ENCODE measurements around the gene KSR2. TPM values are rescaled to one million over a fixed set of nuclear protein-coding genes. Genes with fewer than 3 reads are reported as not detected.

Gene KSR2
- total RNA-seq, 1 donor, result under 0.01 TPM

DNA sequence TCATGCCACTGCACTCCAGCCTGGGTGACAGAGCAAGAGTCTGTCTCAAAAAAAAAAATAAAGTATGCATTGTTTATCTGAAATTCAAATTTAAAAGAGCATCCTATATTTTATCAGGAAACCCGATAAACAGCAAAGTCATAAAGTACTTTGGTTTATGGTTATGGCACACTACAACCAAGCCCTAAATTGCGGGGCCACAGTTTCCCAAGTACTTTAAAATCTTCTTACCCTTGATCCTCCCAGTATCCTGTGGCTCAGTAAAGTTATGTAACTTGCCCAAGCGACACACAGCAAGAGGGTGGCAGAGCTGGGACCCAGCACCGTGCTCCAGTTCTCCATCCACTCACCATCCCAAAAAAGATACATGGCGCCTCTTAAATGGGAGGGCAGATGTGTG, 35.2 kb downstream of the KSR2 start:
- H3K4me3 ChIP-seq (ENCODE audit: low read depth, low read length), result no peak overlapping the region
- TF ChIP-seq CTCF (IDR thresholded peaks at IDR 0.05; ENCODE audit: insufficient read depth, low read length), result no peak
- DNase-seq (ENCODE audit: low read depth), result no peak

- no peak for TF ChIP-seq CTCF (IDR thresholded peaks at IDR 0.05; ENCODE audit: insufficient read depth, low read length)
- H3K4me3 ChIP-seq (ENCODE audit: low read depth, low read length), result no peak overlapping the region
- DNase-seq (ENCODE audit: low read depth), result no peak
Measured at GRCh38 chr12:117926391-117926899, 42.3 kb downstream of the KSR2 start.

DNA sequence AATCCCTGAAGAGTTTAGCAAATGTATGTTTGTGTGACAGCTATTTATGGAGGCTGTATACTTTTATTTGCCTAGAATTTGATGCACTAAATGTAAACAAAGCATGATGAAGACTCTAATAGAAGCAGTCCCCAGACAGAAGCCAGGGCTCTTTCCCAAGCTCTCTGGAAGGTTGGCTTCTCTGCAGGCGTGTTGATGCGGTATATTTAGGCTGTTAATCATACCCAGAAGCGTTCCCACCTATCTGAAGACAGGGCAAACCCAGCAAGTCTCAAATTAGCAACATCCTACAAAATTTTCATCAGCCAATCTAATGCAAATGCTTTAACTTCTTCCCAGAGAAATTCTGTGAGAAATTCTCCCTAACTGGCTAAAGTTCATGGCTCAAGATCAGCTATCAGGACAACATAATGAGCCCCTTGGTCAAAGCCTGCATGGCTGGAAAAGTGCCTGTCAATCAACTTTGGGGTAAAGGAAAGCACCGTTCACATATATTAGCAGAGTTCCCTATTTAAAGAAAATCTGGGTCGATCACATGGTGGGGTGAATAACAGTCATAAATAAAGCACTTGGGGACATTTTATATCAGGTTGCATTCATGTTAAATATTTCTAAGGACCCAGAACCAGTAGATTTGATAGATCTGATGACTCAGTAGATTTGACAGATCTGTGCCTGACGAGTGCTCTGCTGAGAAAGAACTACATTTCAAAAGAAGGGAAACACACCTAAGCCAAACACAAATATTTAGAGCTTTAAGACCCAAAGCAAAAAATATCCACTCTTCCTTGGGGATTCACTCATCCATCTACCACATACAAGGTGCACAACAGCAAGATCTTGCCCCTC, 46.6 kb downstream of the KSR2 start:
- no peak for TF ChIP-seq CTCF (IDR thresholded peaks at IDR 0.05; ENCODE audit: insufficient read depth, low read length)
- no peak overlapping the region for H3K4me3 ChIP-seq (ENCODE audit: low read depth, low read length)
- DNase-seq (ENCODE audit: low read depth), result no peak

DNA sequence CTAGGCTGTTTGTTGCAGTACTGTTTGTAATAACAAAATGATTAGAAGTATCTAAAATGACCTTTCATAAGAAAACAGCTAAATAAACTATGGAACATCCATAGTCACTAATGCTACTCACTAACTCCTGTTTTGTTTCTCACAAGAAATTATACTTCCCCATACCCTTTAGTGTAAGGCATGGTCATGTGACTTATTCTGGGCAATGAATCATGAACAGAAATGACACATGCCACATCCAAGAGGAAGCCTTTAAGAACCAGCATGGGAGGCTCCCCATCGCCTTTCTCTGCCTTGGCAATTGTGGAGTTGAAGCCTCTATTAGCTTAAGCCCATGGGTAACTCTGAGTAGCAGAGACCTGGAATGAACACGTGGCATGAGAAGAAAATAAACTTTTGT, 49.3 kb downstream of the KSR2 start:
- DNase-seq (ENCODE audit: low read depth), result no peak
- no peak overlapping the region for H3K4me3 ChIP-seq (ENCODE audit: low read depth, low read length)
- no peak for TF ChIP-seq CTCF (IDR thresholded peaks at IDR 0.05; ENCODE audit: insufficient read depth, low read length)

- DNase-seq (ENCODE audit: low read depth), result no peak
- H3K4me3 ChIP-seq (ENCODE audit: low read depth, low read length), result no peak overlapping the region
- TF ChIP-seq CTCF (IDR thresholded peaks at IDR 0.05; ENCODE audit: insufficient read depth, low read length), result no peak
Measured at GRCh38 chr12:117914686-117915085, 54.1 kb downstream of the KSR2 start.

DNA sequence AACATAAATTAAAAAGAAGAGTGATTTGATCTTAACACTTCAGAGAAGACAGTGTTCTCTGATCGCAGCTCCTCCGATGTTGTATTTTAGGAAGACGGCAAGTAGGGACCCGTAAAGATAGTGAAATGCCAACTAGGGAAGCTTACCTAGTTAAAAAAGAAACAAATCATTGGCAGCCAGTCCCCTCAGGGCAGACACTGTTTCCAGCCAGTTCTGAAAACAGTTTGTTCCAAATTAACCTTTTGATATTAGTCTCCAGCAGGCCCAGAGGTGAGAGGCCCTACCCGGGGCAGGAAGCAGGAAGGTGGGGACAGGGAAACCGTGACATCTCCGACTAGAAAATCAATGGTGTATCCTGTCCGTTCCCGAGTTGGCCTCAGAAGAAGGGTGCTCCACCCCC, 56.0 kb downstream of the KSR2 start:
- H3K4me3 ChIP-seq (ENCODE audit: low read depth, low read length), result no peak overlapping the region
- DNase-seq (ENCODE audit: low read depth), result no peak
- TF ChIP-seq CTCF (IDR thresholded peaks at IDR 0.05; ENCODE audit: insufficient read depth, low read length), result no peak
